Eye (tissue), 1 donor: Measurements from ENCODE around the gene APC2.
"Not testable (repeated sequence)": the region's sequence is repeated elsewhere in the genome, so short reads cannot be mapped to it uniquely, and the experiment has no call there.

Experiments
- DNase-seq: peaks from one replicate; pipeline ENCODE4 v3.0.0-alpha.2; 2015

The APC2 gene

DNA sequence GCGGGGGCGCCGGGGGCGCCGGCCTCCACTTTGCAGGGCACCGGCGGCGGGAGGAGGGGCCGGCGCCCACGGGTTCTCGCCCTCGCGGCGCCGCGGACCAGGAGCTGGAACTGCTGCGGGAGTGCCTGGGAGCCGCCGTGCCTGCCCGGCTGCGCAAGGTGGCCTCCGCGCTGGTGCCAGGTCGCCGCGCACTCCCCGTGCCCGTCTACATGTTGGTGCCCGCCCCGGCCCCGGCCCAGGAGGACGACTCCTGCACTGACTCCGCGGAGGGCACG lies 17.2 kb downstream of the APC2 start:
- no peak for DNase-seq

DNA sequence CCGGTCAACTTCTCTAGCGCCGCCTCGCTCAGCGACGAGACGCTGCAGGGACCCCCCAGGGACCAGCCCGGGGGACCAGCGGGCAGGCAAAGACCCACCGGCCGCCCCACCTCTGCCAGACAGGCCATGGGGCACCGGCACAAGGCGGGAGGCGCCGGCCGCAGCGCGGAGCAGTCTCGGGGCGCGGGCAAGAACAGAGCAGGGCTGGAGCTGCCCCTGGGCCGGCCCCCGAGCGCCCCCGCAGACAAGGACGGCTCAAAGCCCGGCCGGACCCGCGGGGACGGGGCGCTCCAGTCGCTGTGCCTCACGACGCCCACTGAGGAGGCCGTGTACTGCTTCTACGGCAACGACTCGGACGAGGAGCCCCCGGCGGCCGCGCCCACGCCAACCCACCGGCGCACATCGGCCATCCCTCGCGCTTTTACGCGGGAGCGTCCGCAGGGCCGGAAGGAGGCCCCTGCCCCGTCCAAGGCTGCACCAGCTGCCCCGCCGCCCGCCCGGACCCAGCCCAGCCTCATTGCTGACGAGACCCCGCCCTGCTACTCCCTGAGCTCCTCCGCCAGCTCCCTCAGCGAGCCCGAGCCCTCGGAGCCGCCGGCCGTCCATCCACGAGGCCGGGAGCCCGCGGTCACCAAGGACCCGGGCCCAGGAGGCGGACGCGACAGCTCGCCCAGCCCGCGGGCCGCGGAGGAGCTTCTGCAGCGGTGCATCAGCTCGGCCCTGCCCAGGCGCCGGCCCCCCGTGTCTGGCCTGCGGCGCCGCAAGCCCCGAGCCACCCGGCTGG lies 17.8 kb downstream of the APC2 start:
- DNase-seq, result peak; percentile 43

DNA sequence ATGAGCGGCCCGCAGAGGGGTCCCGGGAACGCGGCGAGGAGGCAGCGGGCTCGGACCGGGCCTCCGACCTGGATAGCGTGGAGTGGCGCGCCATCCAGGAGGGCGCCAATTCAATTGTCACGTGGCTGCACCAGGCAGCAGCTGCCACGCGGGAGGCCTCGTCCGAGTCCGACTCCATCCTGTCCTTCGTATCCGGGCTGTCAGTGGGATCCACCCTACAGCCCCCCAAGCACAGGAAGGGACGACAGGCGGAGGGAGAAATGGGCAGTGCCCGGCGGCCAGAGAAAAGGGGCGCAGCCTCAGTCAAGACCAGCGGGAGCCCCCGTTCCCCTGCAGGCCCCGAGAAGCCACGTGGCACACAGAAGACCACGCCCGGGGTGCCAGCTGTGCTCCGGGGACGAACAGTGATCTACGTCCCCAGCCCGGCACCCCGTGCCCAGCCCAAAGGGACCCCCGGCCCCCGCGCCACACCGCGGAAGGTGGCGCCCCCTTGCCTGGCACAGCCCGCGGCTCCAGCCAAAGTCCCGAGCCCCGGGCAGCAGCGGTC lies 18.4 kb downstream of the APC2 start:
- no peak for DNase-seq

DNA sequence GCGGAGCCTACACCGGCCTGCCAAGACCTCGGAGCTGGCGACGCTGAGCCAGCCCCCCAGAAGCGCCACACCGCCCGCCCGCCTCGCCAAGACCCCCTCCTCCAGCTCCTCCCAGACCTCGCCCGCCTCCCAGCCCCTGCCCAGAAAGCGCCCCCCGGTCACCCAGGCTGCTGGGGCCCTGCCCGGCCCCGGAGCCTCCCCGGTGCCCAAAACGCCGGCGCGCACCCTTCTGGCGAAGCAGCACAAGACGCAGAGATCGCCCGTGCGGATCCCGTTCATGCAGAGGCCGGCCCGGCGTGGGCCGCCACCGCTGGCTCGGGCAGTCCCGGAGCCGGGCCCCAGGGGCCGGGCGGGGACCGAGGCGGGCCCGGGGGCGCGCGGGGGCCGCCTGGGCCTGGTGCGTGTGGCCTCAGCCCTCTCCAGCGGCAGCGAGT lies 18.9 kb downstream of the APC2 start:
- DNase-seq, result peak; percentile 37

DNA sequence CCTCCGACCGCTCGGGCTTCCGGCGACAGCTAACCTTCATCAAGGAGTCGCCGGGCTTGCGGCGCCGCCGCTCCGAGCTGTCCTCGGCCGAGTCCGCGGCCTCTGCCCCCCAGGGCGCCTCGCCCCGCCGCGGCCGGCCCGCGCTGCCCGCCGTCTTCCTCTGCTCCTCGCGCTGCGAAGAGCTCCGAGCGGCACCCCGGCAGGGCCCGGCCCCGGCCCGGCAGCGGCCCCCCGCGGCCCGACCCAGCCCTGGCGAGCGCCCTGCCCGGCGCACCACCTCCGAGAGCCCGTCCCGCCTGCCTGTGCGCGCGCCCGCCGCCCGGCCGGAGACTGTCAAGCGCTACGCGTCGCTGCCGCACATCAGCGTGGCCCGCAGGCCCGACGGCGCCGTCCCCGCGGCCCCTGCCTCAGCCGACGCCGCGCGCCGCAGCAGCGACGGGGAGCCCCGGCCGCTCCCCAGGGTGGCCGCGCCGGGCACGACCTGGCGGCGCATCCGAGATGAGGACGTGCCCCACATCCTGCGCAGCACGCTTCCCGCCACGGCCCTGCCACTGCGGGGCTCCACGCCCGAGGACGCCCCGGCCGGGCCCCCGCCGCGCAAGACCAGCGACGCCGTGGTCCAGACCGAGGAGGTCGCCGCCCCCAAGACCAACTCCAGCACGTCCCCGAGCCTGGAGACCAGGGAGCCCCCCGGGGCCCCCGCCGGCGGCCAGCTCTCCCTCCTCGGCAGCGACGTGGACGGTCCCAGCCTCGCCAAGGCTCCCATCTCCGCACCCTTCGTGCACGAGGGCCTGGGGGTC lies 19.5 kb downstream of the APC2 start:
- no peak for DNase-seq

DNA sequence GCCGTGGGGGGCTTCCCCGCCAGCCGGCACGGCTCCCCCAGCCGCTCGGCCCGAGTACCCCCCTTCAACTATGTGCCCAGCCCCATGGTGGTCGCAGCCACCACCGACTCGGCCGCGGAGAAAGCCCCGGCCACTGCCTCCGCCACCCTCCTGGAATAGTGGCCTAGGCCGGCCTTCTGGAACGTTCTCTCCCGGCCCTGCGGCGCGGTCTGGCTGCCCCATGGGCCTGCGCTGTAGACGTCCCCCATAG lies 20.1 kb downstream of the APC2 start:
- no peak for DNase-seq

DNA sequence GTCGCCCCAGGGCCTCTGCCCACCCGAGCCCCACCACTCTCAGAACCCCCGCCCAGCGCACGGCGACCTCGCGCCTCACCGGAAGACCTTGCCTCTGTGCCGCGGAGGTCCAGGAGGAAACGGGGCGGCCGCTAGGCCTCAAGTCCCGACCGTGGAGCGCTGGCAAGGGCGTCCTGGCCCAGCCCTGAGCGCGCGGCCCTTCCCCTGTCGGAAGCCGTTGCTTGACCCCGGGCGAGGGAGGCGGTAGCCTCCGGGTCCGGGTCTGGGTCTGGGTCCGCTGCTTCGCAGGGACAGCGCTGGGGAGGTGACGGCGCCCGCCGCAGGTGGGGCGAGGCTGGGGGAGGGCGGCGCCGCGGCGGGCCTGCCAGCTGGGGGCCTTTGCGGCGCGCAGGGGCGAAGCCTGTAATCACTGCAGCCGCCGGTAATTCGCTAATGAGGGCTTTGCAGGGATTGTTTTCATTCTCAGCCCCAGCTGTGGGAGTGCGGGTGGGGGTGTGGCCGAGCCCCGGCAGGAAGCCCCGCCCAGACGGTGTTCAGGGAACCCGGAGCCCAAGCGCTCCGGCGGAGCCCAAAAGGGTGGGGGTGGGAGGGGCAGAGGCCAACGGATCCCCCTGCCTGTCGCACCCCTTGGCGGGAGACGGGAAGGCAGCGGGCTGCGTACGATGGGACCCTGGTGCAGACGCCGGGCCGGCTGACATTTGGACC lies 20.5 kb downstream of the APC2 start:
- peak; percentile 88 for DNase-seq

DNA sequence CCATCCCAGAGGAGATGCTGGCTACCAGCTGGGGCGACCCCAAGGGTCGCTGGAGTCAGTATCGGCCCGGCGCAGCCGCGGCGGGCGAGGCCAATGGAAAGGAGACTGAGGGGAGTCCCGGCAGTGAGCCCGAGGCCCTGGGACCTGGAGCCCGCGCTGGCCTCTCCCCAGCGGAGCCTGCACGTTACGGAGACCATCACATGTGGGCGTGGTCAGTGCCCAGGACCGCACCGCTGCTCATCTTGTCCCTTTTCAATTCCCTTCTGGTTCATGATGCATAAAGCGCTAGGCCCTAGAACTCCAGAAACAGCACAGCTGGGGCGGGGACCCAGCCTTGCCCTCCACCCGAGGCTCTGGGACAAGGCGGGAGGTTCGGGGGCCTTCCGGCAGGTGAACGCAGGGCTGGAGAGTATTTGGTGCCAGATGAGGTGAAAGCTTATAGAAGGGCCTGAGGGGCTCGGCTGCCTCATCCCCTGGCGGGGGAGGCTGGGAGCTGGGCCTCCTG lies 21.1 kb downstream of the APC2 start:
- peak; percentile 79 for DNase-seq

DNA sequence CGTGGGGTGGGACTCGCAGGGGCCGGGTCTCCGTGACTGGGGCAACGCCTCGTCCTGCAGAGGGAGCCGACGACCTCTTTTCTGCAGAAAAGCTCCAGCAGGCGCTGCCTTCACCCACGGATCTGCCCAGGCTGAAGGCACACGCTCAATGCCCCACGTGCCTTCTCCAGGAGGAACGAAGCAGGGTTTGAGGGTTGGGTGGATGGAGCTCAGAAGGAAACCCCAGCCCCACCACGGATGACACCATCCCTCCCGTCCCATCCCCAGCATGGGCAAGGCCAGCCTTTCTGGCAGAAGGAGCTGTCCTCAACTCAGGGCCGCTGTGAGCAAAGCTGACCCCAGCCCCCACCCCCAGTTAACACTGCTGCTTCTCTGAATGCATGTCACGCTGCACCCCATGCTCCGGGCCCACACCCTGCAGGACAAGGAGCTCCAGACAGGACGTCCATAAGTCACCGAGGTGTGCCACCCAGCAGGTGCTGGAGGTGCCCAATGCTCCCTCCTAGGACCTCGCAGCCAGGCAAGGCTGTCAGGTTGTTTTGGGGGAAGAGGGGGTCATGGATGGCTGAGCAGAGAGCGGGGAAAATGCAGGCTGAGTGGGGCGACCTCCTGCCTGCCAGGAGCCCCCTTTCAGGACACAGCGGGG lies 21.7 kb downstream of the APC2 start:
- peak; percentile 33 for DNase-seq

DNA sequence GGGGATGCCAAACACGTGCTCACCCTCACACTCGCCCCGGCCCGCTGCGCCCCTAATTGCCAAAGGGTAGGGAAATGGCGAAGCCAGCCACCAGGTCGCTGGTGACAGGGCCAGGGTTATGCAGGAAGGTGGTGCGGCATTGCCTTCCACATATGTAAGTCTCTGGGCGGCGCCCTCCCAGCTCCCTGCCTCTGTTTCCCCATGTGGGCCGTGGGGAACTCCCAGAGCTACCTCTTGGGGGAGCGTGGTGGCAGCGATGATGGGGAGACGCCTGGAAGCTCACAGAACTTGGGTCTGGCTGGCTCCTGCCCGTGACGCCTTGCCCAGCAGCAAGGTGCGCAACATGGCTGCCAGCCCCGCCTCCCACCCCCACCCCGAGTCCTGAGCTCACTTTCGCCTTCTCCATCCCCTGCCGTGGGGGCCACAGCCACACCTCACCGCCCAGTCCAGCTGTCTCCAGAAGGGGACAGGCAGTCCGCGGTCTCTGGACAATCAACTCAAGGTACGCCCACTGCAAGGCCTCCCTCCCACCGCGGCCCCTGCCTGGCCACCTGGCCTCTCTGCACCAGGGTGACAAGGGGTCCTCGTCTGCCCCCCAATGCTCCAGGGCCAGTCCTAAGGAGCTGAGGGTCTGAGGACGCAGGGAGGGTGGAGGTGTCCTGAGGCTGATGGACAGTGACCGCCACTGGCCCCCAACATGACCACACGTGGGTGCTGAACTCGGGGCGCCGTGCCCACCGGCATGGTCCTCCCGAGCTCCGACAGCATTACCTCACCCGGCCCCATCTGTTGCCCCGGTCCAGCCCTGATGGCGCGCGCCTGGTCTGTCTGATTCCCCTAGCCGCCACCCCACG lies 22.5 kb downstream of the APC2 start:
- no peak for DNase-seq

DNA sequence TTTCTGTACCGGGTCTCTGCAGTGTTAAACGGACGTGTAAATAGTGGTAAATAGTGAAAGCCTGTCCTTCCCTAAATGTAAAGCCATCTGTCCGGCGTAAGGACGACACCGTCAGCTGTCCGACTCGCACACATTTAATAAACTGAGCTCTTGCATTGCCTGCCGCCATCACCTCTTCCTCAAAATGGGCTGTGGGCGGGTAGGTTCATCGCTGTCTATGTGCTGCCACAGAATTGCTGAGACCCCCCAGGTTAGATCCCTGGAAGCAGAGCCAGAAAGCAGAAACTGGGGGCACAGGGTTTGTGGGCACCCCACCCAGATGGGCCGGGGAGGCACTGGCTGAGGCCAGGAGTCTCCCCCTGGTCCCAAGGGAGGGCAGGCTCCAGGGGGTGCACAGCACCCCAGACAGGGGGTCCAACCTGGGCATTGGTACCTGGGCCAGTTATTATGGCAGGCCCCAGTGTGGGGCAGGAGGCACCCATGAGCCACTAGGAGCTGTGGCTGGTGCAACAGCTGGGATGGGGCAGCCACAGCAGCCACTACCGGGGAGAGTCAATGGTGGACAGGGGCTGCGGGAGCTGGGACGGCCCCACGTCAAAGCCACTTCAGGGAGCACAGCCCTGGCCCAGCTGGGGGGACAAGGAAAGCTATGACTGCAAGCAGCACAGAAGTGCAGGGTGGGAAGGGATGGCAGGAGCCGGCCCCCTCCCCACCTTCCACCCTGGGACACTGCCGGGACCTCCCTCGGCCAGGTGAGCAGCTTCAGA lies 23.3 kb downstream of the APC2 start:
- DNase-seq, result peak; percentile 37

DNA sequence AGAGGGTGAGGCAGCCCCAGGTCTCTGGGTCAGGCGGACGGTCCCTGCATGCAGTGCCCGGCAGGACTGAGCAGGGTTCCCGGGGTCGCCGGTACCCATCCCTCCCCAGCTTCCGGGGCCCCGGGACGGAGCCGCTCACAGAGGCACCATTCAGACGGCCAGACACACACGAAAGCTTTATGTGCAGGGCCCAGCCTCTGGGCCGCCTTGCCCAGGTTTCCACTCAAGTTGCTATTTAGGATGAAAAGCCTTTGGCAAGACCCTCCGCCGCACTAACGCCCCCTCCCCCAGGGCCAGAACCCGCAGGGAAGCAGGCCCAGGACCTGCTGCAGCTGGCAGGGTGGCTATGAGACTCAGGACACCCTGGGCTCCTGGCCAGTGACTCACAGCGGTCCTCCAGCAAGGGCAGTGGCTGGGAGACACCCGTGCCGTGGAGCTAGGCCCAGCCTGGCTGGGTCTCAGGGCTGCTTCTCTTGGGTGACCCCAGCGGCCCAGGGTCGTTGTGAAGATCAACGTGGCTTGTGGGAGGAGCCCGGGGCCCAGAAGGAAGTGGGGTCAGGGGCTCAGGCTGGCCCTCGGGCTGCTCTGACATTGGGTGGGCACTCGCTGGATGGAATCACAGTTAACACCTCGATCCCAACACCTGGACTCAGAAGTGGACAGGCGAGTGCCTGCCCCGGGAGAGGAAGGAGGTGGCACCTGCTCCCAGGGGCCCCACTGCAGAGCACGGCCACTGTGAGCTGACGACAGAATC lies 24.3 kb downstream of the APC2 start:
- peak; percentile 26 for DNase-seq

DNA sequence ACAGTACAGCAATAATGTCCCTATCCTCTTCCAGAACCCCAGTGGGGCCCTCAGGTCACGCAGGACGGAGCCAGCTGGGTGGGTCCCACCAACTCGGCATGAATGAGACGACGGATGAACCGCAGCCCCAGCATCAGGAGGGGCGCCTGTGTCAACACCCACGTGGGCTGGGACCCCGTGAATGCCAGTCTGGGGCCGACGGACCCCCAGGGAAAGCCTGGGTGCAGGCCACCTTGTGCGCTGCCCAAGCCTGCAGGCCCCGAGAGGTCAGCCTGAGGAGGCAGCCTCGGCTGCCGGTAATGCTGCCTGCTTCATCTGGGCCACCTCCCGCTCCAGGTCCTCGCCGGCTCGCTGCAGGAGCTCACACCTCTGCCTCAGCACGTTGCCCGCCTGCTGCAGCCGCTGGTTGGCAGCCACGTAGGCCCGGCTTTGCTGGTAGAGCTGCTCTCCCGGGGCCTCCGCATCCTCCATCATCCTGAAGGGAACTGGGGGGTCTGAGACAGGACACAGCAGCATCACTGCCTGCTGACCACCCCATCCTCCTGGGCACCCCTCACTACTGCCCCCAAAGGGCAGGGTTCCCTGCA lies 24.9 kb downstream of the APC2 start:
- DNase-seq, result no peak

DNA sequence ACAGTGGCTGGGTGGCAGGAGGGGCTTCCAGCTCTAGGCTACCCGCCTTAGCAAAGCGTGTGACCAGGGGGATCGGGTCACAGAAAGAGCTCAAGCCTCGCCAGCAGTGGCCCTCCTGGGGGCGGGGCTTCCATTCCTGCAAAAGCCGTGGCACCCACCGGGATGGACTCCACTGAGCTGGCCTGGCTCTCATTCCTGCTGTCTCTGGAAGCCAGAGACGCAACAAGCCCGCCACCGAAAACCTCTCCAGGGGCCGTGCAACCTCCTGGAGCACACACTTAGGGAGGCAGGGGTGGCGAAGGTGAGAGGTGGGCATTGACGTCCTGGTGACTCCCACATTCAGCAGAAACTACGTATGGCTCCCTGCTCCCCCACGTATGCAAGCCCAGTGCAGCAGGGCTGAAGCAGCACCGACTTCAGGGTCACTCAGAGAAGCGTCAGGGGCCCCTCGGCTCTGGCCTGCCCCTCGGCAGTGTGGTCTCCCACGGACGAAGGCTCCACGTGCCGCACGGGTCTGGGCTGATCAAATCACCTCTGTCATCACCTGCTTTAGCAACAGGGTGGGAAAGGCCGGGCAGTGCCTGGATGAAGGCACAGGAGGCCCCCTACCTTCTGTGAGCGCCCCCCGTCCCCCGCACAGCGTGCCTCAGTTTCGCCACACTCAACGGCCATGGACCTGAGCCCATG lies 26.0 kb downstream of the APC2 start:
- no peak for DNase-seq

DNA sequence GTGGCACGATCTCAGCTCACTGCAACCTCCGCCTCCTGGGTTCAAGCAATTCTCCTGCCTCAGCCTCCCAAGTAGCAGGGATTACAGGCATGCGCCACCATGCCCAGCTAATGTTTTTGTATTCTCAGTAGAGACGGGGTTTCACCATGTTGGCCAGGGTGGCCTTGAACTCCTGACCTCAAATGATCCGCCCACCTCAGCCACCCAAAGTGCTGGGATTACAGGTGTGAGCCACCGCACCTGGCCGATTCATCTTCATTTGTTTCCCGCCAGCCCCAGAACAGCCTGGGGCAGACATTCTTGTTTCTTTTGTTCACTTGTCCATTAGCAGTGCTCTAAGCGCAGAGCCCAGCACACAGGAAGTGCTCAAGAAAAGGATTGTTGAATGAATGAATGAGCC lies 27.1 kb downstream of the APC2 start:
- DNase-seq, result not testable (repeated sequence)

DNA sequence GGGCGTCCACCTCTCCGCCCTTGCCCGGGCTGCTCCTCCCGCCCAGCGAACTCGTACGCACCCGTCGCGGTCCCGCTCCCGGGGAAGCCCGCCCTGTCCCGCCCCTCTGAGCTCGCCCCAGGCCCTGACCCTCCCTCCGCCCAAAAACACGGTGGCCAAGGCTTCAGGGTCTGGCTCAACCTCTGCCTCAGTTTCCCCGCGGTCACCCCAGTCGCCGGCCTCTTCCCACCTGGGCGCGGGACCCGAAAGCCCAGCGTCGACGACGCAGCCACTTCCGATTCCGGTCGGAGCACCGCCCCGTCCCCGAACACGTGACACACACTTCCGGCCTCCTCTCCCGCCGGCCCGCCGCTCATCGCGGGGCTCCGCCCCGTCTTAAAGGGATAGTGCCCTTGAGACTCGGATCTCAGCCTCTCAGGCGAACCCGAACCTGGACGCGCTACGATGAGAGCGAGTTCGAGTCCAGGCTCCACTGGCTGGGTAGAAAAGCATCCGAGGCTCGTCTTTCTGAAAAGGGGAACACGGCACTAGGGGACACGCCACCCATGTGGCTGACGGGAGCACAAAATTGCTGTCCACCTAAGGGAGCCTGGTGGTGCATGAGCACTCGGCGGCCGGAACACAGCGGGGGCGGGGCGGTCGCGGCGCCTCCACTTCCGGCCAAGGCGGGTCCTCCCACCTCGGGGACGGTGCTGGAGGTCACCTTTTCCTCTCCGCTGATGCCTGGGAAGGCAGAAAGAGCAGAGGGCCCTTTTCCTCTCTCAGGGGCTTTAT lies 29.2 kb downstream of the APC2 start, which contains the start of gene C19orf25:
Gene C19orf25, minus strand, starts transcription at position 282 of the 774 bp plus-strand sequence. CDS start 312 bp downstream, outside the sequence.
- DNase-seq, result peak; percentile 97

DNA sequence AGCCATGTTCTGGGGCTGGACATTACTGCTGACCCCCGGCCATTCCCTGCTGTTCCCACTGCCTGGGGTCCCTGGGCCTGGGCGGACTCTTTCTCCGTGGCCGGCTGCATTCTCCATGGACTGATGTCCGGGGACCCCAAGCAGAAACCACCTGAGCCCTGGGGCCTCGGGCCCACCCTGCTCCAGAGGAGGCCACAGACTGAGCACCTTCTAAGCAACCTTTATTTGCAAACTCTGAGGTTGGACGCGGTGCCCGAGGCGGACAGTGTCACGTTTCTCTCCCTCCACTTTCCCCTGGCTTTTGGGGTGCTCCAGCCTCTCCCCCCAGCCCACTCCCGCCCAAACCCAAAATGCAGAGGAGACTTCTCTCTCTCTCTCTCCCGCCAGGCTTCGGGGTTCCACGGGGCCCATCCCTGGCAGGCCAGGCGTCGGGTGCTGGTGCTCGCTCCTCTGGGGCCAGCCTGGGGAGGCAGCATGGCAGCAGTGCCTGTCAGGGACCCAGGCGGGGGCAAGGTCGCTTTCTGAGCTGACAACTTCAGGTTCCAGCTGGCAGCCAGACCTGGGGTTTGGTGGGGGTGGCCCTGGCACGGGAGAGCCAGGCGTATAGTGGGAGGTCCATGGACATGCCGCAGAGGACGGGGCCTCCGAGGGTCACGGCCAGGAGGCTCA lies 31.4 kb downstream of the APC2 start:
- no peak for DNase-seq

DNA sequence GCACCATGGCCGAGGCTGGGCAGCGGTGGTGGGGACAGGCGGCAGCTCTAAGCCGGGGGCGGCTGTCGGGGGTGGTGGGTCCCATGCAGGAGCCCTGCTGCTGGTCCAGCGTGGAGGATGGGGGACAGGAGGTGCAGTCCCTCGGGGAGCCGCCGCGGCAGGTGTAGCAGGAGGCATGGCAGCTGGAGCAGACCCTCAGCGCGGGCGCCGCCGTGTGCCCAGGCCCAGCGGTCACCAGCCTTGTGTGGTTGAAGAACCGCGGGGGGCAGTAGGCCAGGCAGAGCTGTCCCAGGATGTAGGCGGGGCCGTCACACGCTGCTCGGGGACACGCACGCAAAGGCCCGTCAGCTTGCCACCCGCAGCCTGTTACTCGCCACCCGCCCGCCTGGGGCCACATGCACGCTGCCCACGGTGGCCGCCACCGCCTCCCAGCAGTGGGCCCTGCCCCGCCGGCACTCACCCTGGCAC lies 32.0 kb downstream of the APC2 start:
- DNase-seq, result no peak
